HG03457 (cell line): ENCODE data around the gene TMEM150C.

Source experiments
- ATAC-seq: cut with Tn5 transposase; IDR thresholded peaks from one replicate; pipeline ENCODE4 v1.9.1; 2021; ENCODE audit warnings: moderate number of reproducible peaks; ENCODE audit not compliant: unreplicated experiment

TMEM150C gene

GRCh38 chr4:82519072-82519471, 42.7 kb downstream of the TMEM150C start:
- ATAC-seq = no peak

- ATAC-seq = no peak
These were observed 44.7 kb downstream of the TMEM150C start for GRCh38 chr4:82517043-82517442.

- ATAC-seq = no peak
These were observed 46.1 kb downstream of the TMEM150C start for GRCh38 chr4:82515705-82516104.

- ATAC-seq = no peak
These were observed 48.4 kb downstream of the TMEM150C start for GRCh38 chr4:82513382-82513781.

GRCh38 chr4:82510216-82510615, 51.6 kb downstream of the TMEM150C start:
- no peak for ATAC-seq

DNA sequence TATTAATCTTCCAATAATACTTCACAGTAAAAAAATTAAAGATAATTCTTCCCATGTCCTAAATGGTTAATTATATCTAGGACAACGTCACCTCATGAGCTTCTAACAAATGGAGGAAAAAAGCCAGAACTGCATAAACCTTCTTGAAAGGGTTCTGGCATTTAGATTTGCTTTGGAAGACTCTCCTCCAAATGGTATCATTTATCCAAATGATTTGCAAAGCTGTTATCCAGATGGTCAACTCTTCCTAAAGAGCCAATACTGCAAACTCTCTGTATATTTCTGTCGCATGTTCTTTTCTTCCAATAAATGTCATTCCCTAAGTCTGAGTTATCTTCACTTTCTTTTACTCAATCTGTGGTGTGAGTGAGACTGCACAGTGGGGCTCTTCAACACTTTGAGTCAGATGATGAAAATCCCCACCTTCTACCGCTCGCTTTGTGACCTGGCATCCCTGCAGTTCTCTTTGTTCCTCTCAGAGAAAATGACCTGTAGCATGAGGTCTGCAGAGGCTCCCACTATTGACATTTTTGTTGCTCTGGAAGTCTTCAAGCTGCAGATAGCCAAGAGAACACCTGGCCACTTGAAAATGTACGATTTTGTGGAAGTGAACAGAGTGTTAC, 52.9 kb downstream of the TMEM150C start:
- ATAC-seq = no peak

- no peak for ATAC-seq
These were observed 53.8 kb downstream of the TMEM150C start for GRCh38 chr4:82508011-82508410.

DNA sequence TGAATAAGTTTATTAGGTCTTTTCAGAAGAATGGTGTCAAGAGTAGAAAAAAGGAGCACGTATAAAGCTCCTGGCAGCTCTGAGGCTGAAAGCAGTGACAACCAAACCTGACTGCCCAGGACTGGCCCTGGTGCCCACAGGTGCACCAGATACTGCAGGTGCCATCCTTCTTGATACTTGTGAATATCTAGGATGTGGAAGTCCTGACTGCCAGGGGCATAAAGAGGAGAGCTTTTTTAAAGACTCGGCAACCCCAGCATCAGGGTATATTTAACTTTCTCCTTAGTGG, 60.7 kb downstream of the TMEM150C start:
- no peak for ATAC-seq

DNA sequence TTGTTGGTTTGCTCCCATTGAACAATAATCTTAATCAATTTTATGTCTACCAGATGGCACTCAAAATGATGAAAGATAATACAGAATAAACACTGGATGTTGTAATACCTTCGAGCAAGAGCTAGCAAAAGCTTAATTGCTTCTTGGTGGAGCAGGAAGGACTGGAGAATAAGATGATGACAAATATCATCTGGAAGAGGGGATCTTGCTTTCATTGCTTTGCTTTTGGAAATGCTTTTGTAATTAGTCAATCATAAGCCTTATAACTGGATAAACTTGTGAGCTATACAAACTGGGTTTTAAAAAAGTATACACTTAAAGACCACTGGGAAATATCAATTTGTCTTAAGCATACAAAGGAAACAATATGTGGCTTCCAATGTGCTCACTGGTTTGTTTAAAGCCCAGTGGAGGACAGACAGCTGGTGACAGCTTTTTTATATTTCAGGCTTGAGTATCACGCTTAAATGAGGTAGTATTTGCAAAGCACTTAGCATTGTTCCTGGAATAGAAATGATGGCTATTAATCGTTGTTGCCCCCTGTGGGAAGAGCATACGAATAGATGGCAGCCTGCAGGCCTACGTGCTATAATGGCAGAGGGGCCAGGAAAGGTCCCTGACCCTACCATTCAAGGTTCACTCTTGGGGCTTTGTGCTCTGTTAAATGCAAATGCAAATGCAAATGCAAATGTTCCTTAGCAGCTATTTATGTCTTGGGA, 61.2 kb downstream of the TMEM150C start:
- no peak for ATAC-seq

DNA sequence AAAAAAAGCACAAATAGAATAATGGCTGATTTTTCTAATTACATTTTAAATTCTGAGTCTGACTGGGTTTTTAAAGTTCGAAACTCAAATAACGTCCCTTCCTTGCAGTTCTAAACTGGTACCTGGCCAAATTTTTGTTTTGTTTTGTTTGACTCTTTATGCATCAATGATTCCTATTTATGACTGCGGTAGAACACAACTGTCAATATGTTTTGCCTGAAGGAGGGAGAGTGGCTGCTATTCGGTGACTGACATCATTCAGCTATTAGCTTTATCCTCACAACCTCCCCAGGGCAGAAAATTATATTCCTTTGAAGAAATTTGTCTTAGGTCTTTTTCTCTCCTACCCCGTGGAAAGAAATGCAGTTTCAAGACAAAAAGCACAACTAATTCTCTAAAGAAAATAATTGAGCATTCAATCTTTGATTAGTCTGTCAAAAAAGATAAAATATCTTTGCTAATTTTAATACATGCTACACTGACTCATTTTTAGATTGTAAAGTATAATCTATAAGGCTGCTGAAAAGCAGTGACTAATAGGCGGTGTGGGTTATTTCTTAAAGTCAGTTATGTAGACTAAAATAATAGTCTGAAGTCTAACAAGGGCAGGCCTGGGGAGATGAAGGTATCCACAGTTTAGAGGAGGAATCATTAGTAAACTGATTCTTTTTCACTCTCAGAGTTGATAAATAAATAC, 61.9 kb downstream of the TMEM150C start:
- ATAC-seq = no peak

DNA sequence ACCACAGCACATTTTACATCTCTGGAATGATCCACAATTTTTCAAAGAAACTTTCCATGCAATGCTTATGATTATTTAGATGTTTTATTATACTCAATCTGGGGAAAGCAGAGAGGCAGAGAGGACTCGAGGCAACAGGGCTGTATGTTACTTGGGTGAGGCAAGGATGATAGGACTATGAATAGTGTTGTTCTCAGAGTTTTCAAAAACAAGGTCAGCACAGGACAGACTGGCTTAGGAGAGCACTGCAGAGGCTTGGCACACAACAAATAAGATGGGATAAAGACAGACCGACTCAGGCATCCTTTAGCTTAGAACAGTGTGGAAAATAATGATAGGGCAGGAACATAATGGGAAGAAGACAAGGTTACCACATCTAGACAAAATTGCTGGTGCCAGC, 65.4 kb downstream of the TMEM150C start:
- ATAC-seq = no peak

DNA sequence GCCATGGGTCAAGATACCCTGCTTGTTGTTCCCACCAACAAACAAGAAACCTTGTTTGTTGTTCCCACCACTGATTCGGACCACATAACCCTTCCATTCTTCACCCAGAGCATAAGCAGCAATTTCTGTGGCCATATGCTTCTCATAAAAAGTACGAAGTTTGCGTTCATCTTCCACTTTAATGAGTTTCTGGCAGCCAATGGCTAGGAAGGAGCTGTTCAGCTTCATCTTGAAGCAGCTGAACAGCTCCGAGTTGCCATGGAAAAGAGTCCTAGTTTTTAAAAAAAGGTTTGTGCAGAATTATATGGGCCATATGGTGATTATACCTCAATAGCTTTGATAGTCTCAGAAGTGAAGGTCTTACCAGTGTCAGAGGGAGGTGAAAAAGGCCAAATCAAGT, 66.1 kb downstream of the TMEM150C start:
- ATAC-seq = no peak

DNA sequence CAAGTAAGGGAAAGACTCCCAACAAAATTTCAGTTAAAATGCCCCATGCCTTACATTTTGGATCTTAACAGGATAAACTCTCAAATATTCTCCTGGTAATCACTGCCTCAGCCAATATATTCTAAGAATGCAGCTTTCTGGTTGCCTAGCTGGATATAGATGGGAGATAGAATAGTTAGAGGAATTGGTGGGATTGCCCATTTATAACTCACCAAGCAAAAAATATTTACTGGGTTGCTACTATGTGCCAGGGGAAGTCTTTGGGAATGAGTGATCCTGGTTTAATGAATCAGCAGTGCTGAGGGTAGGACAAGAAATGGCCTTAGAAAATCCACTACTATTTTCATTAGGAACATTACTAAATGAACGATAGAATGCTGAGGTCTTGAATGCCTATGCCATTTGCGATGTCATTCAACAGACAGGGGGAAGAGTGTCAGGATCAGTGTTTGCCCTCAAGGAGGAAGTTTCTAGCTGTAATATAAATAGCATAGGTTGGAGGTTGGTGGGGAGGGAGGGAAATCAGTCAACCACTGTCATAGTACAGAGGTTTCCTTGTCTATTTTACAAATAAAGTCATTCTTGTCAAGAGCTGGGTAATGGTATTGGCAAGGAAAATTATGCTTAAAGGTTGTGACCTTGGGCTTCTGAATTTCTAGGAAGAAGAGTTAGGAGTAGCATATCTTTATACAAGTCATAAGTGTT, 67.9 kb downstream of the TMEM150C start:
- ATAC-seq = no peak

DNA sequence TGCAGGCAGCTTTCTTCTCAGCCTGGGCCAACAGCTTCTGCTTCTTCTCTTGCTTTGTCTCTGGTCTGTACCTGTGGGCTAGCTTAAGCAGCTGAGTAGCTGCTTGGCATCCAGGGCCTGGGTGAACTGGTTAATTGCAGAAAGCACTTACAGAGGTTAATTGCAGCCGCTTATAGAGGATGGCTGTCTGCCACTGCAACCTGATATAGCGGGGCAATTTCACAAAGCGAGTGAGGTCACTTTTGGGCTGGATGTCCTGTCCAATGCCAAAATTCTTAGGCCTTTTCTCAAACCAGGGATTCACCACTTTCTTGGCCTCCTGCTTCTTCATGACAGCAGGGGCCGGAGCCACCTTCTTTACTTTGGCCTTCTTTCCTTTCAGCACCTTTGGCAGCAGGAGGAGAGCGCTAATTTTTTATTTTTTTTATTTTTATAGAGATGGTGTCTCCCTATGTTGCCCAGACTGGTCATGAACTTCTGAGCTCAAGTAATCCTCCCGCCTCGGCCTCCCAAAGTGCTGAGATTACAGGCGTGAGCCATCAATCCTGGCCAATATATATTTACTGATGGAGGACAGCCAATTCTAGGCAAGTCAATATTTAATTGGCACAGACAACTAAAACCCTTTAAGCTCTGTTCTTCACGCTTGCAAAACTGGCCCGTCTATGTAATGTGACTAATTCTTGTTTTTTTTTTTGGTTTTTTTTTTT, 70.4 kb downstream of the TMEM150C start:
- no peak for ATAC-seq

DNA sequence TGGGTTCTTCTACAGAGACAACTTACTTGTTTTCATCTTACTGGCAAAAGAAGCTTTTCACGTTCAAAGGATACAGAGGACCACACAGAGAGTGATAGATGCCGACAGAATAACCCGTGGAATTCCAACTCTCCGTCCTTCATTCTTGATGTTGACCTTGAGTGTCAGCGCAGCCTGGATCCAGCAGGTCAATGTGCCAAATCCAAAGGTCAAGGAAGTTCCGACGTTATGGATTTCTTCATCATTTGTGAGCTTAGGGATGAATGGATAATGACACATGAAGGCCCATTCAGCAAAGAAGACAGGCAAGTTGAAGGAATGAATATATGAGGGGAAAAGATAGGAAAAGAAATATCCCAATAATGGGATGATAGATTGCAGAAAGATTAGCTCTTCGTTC, 71.8 kb downstream of the TMEM150C start:
- ATAC-seq = no peak

DNA sequence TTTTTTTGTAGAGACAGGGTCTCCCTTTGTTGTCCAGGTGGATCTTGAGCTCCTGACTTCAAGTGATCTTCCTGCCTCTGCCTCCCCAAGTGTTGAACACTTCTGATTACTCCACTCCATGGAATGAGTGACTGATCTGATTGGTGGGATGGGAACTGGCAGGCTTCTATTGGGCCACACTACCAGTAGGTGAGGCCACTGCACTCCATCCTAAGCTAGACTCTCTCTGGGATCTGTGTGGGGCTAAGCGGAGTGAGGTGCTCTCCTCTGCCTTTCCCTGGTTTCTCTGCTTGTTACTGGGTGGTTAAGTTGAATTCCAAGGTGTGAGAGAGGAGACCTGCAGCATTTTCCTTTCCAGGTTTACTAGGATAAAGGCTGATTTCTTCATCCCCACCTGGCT, 72.7 kb downstream of the TMEM150C start:
- ATAC-seq = no peak

DNA sequence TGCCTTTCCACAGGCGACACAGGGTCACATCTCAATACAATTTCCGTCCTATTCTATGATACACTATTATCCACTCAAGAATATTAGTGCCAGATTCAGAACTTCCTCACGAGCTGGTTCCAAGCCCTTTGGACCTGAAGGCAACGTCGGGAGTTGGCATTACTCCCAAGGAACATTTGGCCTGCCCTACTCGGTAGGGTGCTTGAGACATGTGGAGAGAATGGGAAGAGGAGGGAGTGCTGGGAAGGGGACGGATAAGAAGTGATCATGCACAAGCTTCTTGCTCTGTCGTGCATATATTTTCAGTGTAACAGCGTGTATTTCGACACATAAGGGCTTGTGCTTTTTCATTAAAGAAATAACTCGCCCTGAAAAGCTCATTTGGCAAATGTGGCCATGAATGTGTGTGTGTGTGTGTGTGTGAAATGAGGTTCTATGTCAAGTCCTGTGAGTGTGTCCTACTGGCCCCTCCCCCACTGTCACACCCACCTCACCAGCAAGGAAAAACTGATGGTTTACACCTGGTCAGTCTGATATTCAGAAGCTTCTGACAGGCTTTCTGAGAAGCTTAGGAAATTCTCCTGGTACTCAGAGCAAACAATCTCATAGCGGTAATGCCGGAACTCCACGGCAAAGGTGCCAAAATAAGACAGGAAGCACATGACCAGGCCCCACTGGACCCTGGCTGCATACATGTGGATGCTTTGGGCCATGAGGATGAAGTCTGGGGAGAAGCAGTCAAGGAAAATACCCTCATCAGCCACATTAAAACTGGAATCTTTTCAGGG, 76.6 kb downstream of the TMEM150C start:
- no peak for ATAC-seq

GRCh38 chr4:82482387-82482786, 79.4 kb downstream of the TMEM150C start:
- no peak for ATAC-seq

GRCh38 chr4:82481506-82481840, 80.3 kb downstream of the TMEM150C start:
- no peak for ATAC-seq

GRCh38 chr4:82480771-82481505, 80.8 kb downstream of the TMEM150C start:
- no peak for ATAC-seq
